ENCODE measurements around the gene SREBF1.

DNA sequence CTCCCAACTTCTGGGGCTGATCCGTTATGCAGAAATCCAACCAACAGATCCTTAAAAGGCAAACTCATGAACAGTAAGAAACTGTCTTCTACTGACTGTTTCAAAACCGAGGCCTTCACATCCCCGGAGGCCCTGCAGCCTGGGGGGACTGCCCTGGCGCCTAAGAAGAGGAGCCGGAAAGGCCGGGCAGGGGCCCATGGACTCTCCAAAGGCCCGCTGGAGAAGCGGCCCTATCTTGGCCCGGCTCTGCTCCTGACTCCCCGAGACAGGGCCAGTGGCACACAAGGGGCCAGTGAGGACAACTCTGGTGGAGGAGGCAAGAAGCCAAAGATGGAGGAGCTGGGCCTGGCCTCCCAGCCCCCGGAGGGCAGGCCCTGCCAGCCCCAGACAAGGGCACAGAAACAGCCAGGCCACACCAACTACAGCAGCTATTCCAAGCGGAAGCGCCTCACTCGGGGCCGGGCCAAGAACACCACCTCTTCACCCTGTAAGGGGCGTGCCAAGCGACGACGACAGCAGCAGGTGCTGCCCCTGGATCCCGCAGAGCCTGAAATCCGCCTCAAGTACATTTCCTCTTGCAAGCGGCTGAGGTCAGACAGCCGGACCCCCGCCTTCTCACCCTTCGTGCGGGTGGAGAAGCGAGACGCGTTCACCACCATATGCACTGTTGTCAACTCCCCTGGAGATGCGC lies 39.5 kb downstream of the SREBF1 start:
- no peak for TF ChIP-seq POLR2A (IDR thresholded peaks at IDR 0.05)
- TF ChIP-seq, protein P1, sequence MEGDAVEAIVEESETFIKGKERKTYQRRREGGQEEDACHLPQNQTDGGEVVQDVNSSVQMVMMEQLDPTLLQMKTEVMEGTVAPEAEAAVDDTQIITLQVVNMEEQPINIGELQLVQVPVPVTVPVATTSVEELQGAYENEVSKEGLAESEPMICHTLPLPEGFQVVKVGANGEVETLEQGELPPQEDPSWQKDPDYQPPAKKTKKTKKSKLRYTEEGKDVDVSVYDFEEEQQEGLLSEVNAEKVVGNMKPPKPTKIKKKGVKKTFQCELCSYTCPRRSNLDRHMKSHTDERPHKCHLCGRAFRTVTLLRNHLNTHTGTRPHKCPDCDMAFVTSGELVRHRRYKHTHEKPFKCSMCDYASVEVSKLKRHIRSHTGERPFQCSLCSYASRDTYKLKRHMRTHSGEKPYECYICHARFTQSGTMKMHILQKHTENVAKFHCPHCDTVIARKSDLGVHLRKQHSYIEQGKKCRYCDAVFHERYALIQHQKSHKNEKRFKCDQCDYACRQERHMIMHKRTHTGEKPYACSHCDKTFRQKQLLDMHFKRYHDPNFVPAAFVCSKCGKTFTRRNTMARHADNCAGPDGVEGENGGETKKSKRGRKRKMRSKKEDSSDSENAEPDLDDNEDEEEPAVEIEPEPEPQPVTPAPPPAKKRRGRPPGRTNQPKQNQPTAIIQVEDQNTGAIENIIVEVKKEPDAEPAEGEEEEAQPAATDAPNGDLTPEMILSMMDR (IDR thresholded peaks at IDR 0.05), result no peak
- no peak for TF ChIP-seq POLR2AphosphoS5 (IDR thresholded peaks at IDR 0.05; ENCODE audit: insufficient read depth in 1 of 2, low read depth in 1 of 2)
